Activated naive CD8-positive, alpha-beta T cell (primary cell): ENCODE measurements around the gene PHEX.

ENCODE experiments used
- H3K27ac Mint-ChIP-seq: one replicate; pipeline ENCODE4 v1.8.0; 2021; ENCODE audit warnings: mixed read lengths
- H3K27me3 Mint-ChIP-seq: one replicate; pipeline ENCODE4 v1.8.0; 2021; ENCODE audit warnings: mixed read lengths
- H3K36me3 Mint-ChIP-seq: one replicate; pipeline ENCODE4 v1.8.0; 2021; ENCODE audit warnings: mixed read lengths
- H3K4me1 Mint-ChIP-seq: one replicate; pipeline ENCODE4 v1.8.0; 2021; ENCODE audit warnings: low read depth, mixed read lengths
- H3K4me3 Mint-ChIP-seq: one replicate; pipeline ENCODE4 v1.8.0; 2021; ENCODE audit warnings: mild to moderate bottlenecking, mixed read lengths
- H3K9me3 Mint-ChIP-seq: one replicate; pipeline ENCODE4 v1.8.0; 2021; ENCODE audit warnings: low read depth, mixed read lengths

Gene PHEX

DNA sequence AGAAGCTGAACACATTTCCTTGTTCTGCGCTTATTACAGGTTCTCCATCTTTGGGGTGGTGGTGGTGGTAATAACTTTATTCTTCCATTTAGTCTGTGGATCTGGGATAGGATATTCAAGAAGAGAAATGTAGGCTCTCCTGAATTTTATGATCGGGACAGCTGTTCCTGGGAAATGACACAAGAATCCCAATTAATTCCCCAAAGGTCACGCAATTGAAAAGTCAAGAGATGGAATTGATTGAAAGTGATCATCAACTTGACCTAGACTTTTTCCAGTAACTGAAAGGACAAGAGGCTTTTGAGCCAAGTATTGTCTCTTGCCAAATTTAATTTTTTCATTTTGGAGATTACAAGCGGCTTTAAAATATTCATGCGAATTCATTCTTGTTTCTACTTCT lies 141.8 kb downstream of the PHEX start:
- Mint-ChIP-seq H3K4me1 (no peaks in the 10 kb centered on the region), H3K36me3 (no peaks in the 10 kb centered on the region), H3K27me3 (no peaks in the 10 kb centered on the region), H3K9me3 (no peaks in the 10 kb centered on the region), H3K27ac (no peak overlapping the region), H3K4me3 (no peak overlapping the region)

DNA sequence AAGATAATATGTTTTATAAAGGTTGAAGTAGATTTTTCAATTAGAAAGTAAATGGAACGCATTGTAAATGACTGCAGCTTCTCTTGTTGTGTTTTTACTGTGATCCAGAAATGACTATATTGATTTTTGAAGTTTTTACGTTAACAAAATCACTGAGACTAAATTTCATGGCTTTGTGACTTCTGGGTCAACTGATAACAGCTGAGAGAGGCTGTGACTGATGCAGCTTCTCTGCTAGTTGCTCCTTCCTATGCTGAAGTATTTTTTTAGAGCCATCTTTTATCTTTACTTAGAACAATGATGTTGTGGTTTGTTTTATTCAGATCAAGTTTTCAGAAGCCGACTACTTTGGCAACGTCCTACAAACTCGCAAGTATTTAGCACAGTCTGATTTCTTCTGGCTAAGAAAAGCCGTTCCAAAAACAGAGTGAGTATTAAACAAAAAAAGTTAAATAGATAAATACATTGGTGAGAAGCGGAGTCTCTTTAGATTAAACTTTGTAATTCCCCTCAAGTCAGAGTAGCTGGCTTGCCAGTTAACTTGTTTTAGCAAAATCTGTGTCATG lies 145.9 kb downstream of the PHEX start:
- Mint-ChIP-seq H3K4me3 (no peak overlapping the region), H3K4me1 (no peaks in the 10 kb centered on the region), H3K27me3 (no peaks in the 10 kb centered on the region), H3K27ac (no peak overlapping the region), H3K9me3 (no peaks in the 10 kb centered on the region), H3K36me3 (peaks cover 2% of the 10 kb centered on the region)

DNA sequence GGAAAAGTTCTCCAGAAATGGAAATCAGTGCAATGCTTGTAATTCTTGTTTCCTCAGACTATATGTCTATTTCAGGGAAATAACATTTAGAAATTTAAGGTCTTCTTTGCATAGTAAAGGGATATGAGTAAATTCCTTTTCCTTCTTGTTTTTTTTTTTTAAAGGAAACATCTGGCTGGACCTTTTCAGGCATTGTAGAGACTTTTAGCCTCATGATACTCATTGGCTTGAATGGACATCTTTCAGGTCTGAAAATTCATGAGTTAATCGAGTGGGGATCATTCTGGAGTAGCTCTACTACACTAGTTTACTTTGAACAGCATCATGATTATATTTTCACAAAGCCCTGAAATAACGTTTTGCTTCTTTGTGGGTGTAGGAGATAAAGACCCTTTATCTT lies 152.0 kb downstream of the PHEX start:
- Mint-ChIP-seq H3K27me3 (no peaks in the 10 kb centered on the region), H3K27ac (no peak overlapping the region), H3K36me3 (peaks cover 2% of the 10 kb centered on the region), H3K4me1 (no peaks in the 10 kb centered on the region), H3K9me3 (no peaks in the 10 kb centered on the region), H3K4me3 (no peak overlapping the region)

- Mint-ChIP-seq H3K9me3 (no peaks in the 10 kb centered on the region), H3K36me3 (no peaks in the 10 kb centered on the region), H3K27ac (no peak overlapping the region), H3K4me3 (no peak overlapping the region), H3K4me1 (no peaks in the 10 kb centered on the region), H3K27me3 (no peaks in the 10 kb centered on the region)
Measured at GRCh38 chrX:22186165-22186564, 154.0 kb downstream of the PHEX start.

GRCh38 chrX:22192419-22193060 lies 160.4 kb downstream of the PHEX start:
- peaks cover 2% of the 10 kb centered on the region for H3K36me3 Mint-ChIP-seq
- H3K27me3 Mint-ChIP-seq = no peaks in the 10 kb centered on the region
- no peak overlapping the region for H3K4me3 Mint-ChIP-seq
- no peak overlapping the region for H3K27ac Mint-ChIP-seq
- no peaks in the 10 kb centered on the region for H3K9me3 Mint-ChIP-seq
- peaks cover 6% of the 10 kb centered on the region for H3K4me1 Mint-ChIP-seq

- Mint-ChIP-seq H3K27me3 (peaks cover 3% of the 10 kb centered on the region), H3K36me3 (peaks cover 5% of the 10 kb centered on the region), H3K4me1 (peaks cover 6% of the 10 kb centered on the region), H3K4me3 (no peak overlapping the region), H3K9me3 (no peaks in the 10 kb centered on the region), H3K27ac (no peak overlapping the region)
Measured at GRCh38 chrX:22193851-22194659, 161.9 kb downstream of the PHEX start.

- Mint-ChIP-seq H3K27ac (no peak overlapping the region), H3K4me3 (no peak overlapping the region), H3K36me3 (peaks cover 5% of the 10 kb centered on the region), H3K9me3 (no peaks in the 10 kb centered on the region), H3K4me1 (peaks cover 6% of the 10 kb centered on the region), H3K27me3 (peaks cover 3% of the 10 kb centered on the region)
Measured at GRCh38 chrX:22194660-22194945, 162.5 kb downstream of the PHEX start.

GRCh38 chrX:22196149-22196548 lies 164.0 kb downstream of the PHEX start:
- Mint-ChIP-seq H3K27ac (no peak overlapping the region), H3K4me3 (no peak overlapping the region), H3K9me3 (no peaks in the 10 kb centered on the region), H3K36me3 (peaks cover 5% of the 10 kb centered on the region), H3K27me3 (peaks cover 3% of the 10 kb centered on the region), H3K4me1 (peaks cover 6% of the 10 kb centered on the region)

GRCh38 chrX:22202251-22202650 lies 170.1 kb downstream of the PHEX start:
- Mint-ChIP-seq H3K9me3 (no peaks in the 10 kb centered on the region), H3K27me3 (peaks cover 3% of the 10 kb centered on the region)

DNA sequence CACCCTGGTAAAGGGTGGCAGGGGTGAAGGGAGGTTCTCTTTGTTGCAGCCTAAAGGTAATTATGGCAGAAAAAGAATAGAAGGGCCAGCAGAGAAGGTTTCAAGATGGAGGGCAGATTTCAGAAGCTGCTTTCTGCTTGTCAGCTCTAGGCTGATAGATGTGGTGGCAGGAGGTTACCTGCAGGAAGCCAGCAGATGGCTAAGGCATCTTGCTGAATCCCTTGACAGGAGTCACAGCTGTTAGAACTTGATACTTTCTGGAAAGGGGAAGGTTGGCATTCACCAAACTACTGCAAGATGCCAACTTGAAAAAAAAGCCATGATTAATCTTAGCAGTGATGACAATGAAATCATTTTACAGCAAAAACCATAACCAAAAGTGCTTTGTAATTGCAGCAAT lies 171.1 kb downstream of the PHEX start:
- Mint-ChIP-seq H3K36me3 (peaks cover 3% of the 10 kb centered on the region), H3K4me1 (no peaks in the 10 kb centered on the region), H3K4me3 (no peak overlapping the region), H3K27me3 (peaks cover 3% of the 10 kb centered on the region), H3K27ac (no peak overlapping the region), H3K9me3 (no peaks in the 10 kb centered on the region)

More at GRCh38 chrX:22202251-22202650, 170.1 kb downstream of the PHEX start:
- Mint-ChIP-seq H3K4me1 (no peaks in the 10 kb centered on the region), H3K4me3 (no peak overlapping the region), H3K36me3 (peaks cover 3% of the 10 kb centered on the region), H3K27ac (no peak overlapping the region)

- H3K9me3 Mint-ChIP-seq = no peaks in the 10 kb centered on the region
- no peaks in the 10 kb centered on the region for H3K27me3 Mint-ChIP-seq
- no peaks in the 10 kb centered on the region for H3K4me1 Mint-ChIP-seq
- H3K4me3 Mint-ChIP-seq = no peak overlapping the region
- H3K27ac Mint-ChIP-seq = no peak overlapping the region
- H3K36me3 Mint-ChIP-seq = no peaks in the 10 kb centered on the region
Measured at GRCh38 chrX:22206781-22207180, 174.7 kb downstream of the PHEX start.

DNA sequence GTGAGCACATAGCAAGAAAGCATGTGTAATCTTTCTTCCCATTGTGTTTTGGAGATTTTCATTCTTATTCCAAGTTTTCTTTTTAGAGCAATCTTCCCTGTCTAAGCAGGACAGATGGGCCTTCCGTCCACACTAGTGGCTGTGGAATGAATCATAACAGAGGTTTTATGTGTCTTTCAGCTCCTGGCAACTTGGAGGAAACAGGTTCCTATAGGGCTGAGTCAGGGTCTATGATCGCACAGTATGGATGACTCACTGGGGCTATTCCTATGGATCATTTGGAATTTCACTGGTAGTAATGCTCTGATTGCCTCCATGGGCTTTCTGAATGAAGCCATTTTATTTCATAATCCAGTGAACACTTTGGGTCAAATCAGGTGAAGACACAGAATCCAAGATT lies 188.8 kb downstream of the PHEX start:
- no peaks in the 10 kb centered on the region for H3K27me3 Mint-ChIP-seq
- no peaks in the 10 kb centered on the region for H3K36me3 Mint-ChIP-seq
- no peaks in the 10 kb centered on the region for H3K9me3 Mint-ChIP-seq
- H3K4me3 Mint-ChIP-seq = no peak overlapping the region
- no peak overlapping the region for H3K27ac Mint-ChIP-seq
- no peaks in the 10 kb centered on the region for H3K4me1 Mint-ChIP-seq

GRCh38 chrX:22234380-22234779 lies 202.3 kb downstream of the PHEX start:
- Mint-ChIP-seq H3K36me3 (peaks cover 2% of the 10 kb centered on the region), H3K4me1 (no peaks in the 10 kb centered on the region), H3K4me3 (no peak overlapping the region), H3K9me3 (no peaks in the 10 kb centered on the region), H3K27me3 (peaks cover 2% of the 10 kb centered on the region), H3K27ac (no peak overlapping the region)

DNA sequence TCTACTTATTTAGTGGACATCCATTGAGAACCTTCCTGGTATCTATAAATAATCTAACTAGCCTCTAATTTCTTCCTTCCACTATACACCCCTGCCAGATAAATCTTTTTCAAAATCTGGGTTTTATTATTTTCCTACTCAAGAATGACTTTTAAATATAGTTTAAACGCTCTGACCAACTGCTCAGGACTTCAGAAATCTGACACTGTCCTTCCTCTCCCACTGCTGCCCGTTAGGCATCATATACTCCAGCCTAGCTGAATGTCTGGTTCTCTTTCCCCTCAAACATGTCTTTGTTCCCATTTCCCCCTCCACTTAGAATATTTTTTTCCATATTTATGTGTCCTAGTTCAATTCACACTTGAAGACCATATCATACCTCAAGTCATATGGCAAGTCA lies 205.4 kb downstream of the PHEX start:
- H3K27ac Mint-ChIP-seq = no peak overlapping the region
- peaks cover 2% of the 10 kb centered on the region for H3K36me3 Mint-ChIP-seq
- no peak overlapping the region for H3K4me3 Mint-ChIP-seq
- H3K4me1 Mint-ChIP-seq = no peaks in the 10 kb centered on the region
- peaks cover 3% of the 10 kb centered on the region for H3K27me3 Mint-ChIP-seq
- no peaks in the 10 kb centered on the region for H3K9me3 Mint-ChIP-seq

- H3K4me3 Mint-ChIP-seq = no peak overlapping the region
- H3K27ac Mint-ChIP-seq = no peak overlapping the region
- no peaks in the 10 kb centered on the region for H3K27me3 Mint-ChIP-seq
- H3K36me3 Mint-ChIP-seq = no peaks in the 10 kb centered on the region
- H3K4me1 Mint-ChIP-seq = no peaks in the 10 kb centered on the region
- no peaks in the 10 kb centered on the region for H3K9me3 Mint-ChIP-seq
Measured at GRCh38 chrX:22246620-22247019, 214.5 kb downstream of the PHEX start.

DNA sequence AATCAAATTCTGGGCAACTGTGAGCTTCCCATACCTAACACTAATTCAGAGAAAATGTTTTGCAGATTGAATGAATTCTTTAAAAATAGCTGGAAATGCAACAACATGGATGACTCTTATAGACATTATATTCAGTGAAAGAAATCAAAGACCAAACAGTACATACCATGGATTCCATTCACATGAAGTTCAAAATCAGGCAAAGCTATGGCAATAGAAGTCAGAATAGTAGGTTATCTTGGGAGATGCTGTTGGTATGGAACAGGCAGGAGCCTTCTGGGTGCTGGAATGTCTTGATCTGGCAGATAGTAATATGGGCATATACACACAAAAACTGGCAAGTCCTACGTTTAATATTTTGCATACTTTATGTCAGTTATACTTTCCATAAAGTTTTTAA lies 215.0 kb downstream of the PHEX start:
- Mint-ChIP-seq H3K9me3 (no peaks in the 10 kb centered on the region), H3K4me1 (no peaks in the 10 kb centered on the region), H3K27me3 (no peaks in the 10 kb centered on the region), H3K36me3 (no peaks in the 10 kb centered on the region), H3K27ac (no peak overlapping the region), H3K4me3 (no peak overlapping the region)
